Skeletal muscle satellite cell (primary cell): ENCODE results near the gene ARHGAP10.

Source experiments
- H3K27me3 ChIP-seq: 2 replicates; pipeline ENCODE4 v1.7.0; 2013; ENCODE audit warnings: low read length; ENCODE audit not compliant: control insufficient read depth, insufficient read depth
- H3K36me3 ChIP-seq: 2 replicates; pipeline ENCODE4 v1.7.0; 2013; ENCODE audit warnings: mild to moderate bottlenecking, control low read depth, low read length; ENCODE audit not compliant: insufficient read depth
- H3K4me1 ChIP-seq: 2 replicates; pipeline ENCODE4 v1.7.0; 2013; ENCODE audit warnings: low read length; ENCODE audit not compliant: control insufficient read depth, insufficient read depth
- H3K4me2 ChIP-seq: 2 replicates; pipeline ENCODE4 v1.7.0; 2013; ENCODE audit warnings: mild to moderate bottlenecking, low read length
- H3K4me3 ChIP-seq: 2 replicates; pipeline ENCODE4 v1.7.0; 2013; ENCODE audit warnings: low read length
- H3K9ac ChIP-seq: 2 replicates; pipeline ENCODE4 v1.7.0; 2013; ENCODE audit warnings: mild to moderate bottlenecking, low read depth, low read length, moderate library complexity
- H3K9me3 ChIP-seq: replicated peaks from 2 replicates; pipeline ENCODE4 v1.7.0; 2013; ENCODE audit warnings: mild to moderate bottlenecking, control low read depth, low read length

ARHGAP10 gene

GRCh38 chr4:148015058-148015457 is 283.2 kb downstream of the ARHGAP10 start:
- no peaks in the 10 kb centered on the region for H3K27me3 ChIP-seq
- H3K4me3 ChIP-seq: no peak overlapping the region
- H3K4me2 ChIP-seq: no peak overlapping the region
- no peak overlapping the region for H3K9ac ChIP-seq
- no peaks in the 10 kb centered on the region for H3K36me3 ChIP-seq
- H3K4me1 ChIP-seq: no peaks in the 10 kb centered on the region
- no peaks in the 10 kb centered on the region for H3K9me3 ChIP-seq

GRCh38 chr4:148015468-148015867 is 283.6 kb downstream of the ARHGAP10 start:
- Histone ChIP-seq H3K9me3 (no peaks in the 10 kb centered on the region), H3K27me3 (no peaks in the 10 kb centered on the region), H3K4me2 (no peak overlapping the region), H3K4me1 (no peaks in the 10 kb centered on the region), H3K36me3 (no peaks in the 10 kb centered on the region), H3K4me3 (no peak overlapping the region), H3K9ac (no peak overlapping the region)

DNA sequence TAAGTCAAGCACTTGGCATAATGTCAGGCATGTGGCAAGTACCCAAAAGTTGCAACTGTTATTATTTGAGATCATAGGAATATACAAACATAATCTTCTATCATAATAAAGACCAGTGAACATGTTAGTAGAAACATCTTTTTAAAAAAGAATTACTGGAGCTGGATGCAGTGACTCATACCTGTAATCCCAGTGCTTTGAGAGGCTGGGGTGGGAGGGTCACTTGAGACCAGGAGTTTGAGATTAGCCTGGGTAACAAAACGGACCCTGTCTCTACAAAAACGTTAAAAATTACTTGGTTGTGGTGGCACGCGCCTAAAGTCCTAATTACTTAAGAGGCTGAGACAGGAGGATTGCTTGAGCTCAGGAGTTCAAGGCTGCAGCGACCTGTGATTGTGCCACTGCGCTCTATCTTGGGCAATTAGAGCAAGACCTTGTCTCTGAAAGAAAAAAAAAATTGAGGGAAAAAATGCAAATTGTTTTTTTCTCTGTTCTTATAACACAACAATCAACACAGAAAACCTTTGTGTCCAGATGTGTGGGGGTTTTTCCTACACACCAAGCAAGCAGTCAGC is 284.3 kb downstream of the ARHGAP10 start:
- Histone ChIP-seq H3K36me3 (no peaks in the 10 kb centered on the region), H3K27me3 (no peaks in the 10 kb centered on the region), H3K9ac (no peak overlapping the region), H3K4me2 (no peak overlapping the region), H3K9me3 (no peaks in the 10 kb centered on the region), H3K4me1 (no peaks in the 10 kb centered on the region), H3K4me3 (no peak overlapping the region)

DNA sequence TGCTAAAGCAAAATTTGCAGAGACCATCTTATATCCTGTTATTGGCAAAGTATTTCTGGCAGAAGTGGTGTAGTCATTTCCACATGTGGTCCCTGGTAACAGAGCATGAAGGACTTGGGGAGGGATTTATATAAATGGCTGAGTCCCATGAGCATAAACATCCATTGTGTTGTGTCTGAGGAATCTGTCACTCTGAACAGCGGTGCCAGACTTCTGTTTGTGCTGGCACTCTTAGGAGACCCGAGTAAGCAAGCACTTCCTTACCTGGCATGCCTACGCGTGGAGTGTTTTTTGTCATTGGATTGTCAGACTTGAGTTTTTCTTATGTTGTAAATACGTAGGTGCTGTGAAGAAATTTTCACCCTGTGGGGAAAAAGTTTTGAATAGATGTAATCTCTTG is 285.9 kb downstream of the ARHGAP10 start:
- no peak overlapping the region for H3K4me3 ChIP-seq
- no peaks in the 10 kb centered on the region for H3K27me3 ChIP-seq
- H3K9ac ChIP-seq: no peak overlapping the region
- H3K4me1 ChIP-seq: peaks cover 2% of the 10 kb centered on the region
- H3K36me3 ChIP-seq: no peaks in the 10 kb centered on the region
- no peak overlapping the region for H3K4me2 ChIP-seq
- H3K9me3 ChIP-seq: no peaks in the 10 kb centered on the region

DNA sequence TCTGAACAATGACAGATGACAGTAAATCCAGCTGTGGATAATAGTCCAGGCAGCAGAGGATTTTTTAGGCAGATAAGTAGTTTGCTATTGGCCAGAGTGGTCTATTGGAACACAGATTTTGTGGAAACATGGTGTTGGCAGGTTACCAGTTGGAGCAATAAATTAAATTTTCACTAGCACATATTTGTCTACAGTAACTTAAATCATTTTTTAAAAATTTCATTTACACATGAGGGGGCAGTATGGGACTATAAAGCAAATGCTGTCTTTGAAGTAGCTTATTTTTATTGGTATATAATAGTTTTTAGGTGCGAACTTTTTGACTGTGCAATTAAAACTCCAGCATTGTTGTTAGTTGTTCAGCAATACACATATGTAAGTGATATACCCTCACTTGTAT is 289.8 kb downstream of the ARHGAP10 start:
- no peaks in the 10 kb centered on the region for H3K27me3 ChIP-seq
- peaks cover 19% of the 10 kb centered on the region for H3K4me1 ChIP-seq
- no peak overlapping the region for H3K9ac ChIP-seq
- no peaks in the 10 kb centered on the region for H3K9me3 ChIP-seq
- no peak overlapping the region for H3K4me2 ChIP-seq
- H3K4me3 ChIP-seq: no peak overlapping the region
- H3K36me3 ChIP-seq: no peaks in the 10 kb centered on the region

DNA sequence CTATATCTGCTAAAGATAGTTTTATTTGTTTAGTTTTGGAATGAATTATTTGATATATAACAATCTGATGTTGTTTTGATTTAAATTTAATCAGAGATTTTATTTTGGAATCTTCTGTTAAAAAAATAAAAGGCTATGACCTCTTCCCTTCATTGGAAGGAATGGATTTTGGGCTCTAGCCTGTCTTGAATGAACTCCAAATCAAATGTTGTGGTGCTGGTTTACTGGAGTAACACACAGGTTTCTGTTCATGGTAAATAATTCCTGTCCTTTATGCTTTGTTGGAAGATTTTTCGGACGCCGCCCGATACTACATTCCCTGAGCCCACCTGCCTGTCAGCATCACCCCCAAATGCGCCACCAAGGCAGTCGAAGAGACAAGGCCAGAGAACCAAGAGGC is 291.1 kb downstream of the ARHGAP10 start:
- Histone ChIP-seq H3K4me2 (peak overlapping the region; percentile 83), H3K4me3 (peak overlapping the region; percentile 53), H3K27me3 (no peaks in the 10 kb centered on the region), H3K9me3 (no peaks in the 10 kb centered on the region), H3K4me1 (peaks cover 28% of the 10 kb centered on the region), H3K9ac (peak overlapping the region; percentile 62), H3K36me3 (no peaks in the 10 kb centered on the region)

DNA sequence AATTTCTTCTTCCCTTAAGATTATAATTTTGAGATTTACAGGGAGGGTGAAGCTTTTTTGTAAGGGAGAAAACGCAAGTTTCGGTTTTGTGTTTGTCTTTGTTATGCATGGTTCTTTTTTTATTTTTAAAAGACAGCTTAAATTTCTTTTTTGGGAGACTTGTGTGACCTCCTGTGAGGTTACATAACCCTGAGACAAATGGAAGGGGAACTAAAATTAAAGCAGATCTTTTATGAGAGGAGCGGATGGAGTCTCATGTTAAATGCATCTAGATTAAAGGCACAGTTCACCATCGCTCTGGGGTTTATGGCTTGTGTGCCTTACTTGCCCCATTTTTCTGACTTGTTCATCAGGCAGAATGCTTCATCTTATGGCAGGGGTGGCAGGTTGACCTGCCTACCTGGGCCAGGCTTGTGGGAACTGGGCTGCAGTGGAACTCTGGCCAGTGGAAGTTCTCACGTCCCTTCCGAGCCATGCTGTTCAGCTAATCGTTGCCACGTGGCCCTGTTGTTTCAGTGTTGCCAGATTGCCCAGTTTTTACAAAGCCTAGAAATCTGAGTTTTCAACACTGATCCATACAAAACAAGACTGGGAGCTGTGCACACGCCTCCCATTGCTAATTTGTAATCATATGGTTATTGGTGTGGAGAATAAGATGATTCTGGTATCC is 291.8 kb downstream of the ARHGAP10 start:
- H3K9me3 ChIP-seq: no peaks in the 10 kb centered on the region
- peak overlapping the region; percentile 53 for H3K4me3 ChIP-seq
- peak overlapping the region; percentile 83 for H3K4me2 ChIP-seq
- peak overlapping the region; percentile 62 for H3K9ac ChIP-seq
- H3K27me3 ChIP-seq: no peaks in the 10 kb centered on the region
- no peaks in the 10 kb centered on the region for H3K36me3 ChIP-seq
- H3K4me1 ChIP-seq: peaks cover 28% of the 10 kb centered on the region

DNA sequence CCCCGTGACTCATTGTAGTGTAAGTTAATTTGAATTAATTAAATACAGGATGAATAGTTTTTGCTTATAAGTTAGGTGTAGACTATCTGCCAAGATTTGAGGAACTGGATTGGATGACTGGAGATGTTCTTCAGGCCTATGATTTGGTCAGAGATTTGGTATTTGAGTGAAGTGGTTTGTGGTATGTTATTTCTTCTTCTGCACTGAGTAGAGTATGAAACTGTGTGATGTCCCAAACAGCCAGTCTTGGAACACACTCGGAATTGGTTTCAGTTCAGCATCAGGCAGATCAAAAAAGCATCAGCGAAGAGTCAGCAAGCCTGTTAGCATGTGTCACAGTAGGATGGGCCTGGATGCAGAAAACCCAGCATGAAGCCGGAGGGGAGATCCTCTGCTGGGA is 294.1 kb downstream of the ARHGAP10 start:
- H3K4me2 ChIP-seq: peak overlapping the region; percentile 61
- H3K9me3 ChIP-seq: no peaks in the 10 kb centered on the region
- peaks cover 30% of the 10 kb centered on the region for H3K4me1 ChIP-seq
- peak overlapping the region; percentile 24 for H3K4me3 ChIP-seq
- H3K36me3 ChIP-seq: no peaks in the 10 kb centered on the region
- H3K27me3 ChIP-seq: no peaks in the 10 kb centered on the region
- no peak overlapping the region for H3K9ac ChIP-seq

GRCh38 chr4:148027201-148027600 is 295.3 kb downstream of the ARHGAP10 start:
- H3K36me3 ChIP-seq: no peaks in the 10 kb centered on the region
- no peaks in the 10 kb centered on the region for H3K9me3 ChIP-seq
- no peak overlapping the region for H3K9ac ChIP-seq
- peak overlapping the region; percentile 27 for H3K4me2 ChIP-seq
- H3K27me3 ChIP-seq: no peaks in the 10 kb centered on the region
- H3K4me3 ChIP-seq: no peak overlapping the region
- peaks cover 30% of the 10 kb centered on the region for H3K4me1 ChIP-seq

GRCh38 chr4:148029781-148030180 is 297.9 kb downstream of the ARHGAP10 start:
- Histone ChIP-seq H3K4me3 (no peak overlapping the region), H3K36me3 (no peaks in the 10 kb centered on the region), H3K4me1 (peaks cover 18% of the 10 kb centered on the region), H3K27me3 (no peaks in the 10 kb centered on the region), H3K4me2 (no peak overlapping the region), H3K9me3 (no peaks in the 10 kb centered on the region), H3K9ac (no peak overlapping the region)

DNA sequence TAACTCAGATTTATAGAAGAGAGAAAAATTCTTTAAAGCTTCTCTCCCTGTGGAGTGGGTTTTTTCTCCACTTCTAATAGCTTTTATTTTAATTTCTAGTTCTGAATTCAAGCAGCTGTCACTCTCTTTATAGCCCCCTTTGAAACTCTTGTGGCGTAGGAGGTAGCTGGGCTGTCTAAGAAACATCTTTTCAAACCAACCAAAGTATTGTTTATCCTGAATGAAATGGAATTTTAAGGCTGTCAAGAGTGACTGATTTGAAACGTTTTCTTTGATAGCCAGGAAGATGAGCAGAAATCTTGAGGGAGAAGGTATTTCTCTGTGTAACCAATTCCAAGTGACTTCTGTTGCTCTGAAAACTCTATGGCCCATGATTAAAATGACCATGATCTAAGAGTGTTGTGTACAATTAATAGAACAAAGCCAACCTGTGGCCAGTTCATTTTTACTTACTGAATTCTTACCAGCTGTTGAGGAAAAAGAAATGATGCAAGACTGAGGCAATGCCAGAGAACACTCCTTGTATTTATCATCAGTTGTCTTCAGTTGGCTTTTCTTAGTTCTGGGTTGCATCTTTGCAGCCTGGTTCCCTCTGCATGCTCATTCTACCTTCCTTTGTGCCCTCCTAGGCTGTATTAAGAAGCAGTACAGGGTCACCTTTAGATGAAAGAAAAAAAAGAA is 298.4 kb downstream of the ARHGAP10 start:
- Histone ChIP-seq H3K27me3 (no peaks in the 10 kb centered on the region), H3K9ac (no peak overlapping the region), H3K4me2 (no peak overlapping the region)

GRCh38 chr4:148034813-148035212 is 302.9 kb downstream of the ARHGAP10 start:
- no peaks in the 10 kb centered on the region for H3K36me3 ChIP-seq
- no peaks in the 10 kb centered on the region for H3K27me3 ChIP-seq
- peaks cover 2% of the 10 kb centered on the region for H3K4me1 ChIP-seq
- H3K4me2 ChIP-seq: no peak overlapping the region
- H3K9ac ChIP-seq: no peak overlapping the region
- H3K9me3 ChIP-seq: no peaks in the 10 kb centered on the region
- H3K4me3 ChIP-seq: no peak overlapping the region

More for the DNA sequence above, 298.4 kb downstream of the ARHGAP10 start:
- Histone ChIP-seq H3K4me3 (no peak overlapping the region), H3K9me3 (no peaks in the 10 kb centered on the region), H3K4me1 (peaks cover 18% of the 10 kb centered on the region), H3K36me3 (no peaks in the 10 kb centered on the region)
